Activated CD8-positive, alpha-beta memory T cell treated with anti-CD3 and anti-CD28 coated beads, Interleukin-2, amount 50 U/mL, for 48 hours (primary cell): Measurements from ENCODE around the gene HIBCH.

Experiments used
- DNase-seq: peaks from one replicate; pipeline ENCODE4 v3.0.0-alpha.2; 2020

Gene HIBCH

DNA sequence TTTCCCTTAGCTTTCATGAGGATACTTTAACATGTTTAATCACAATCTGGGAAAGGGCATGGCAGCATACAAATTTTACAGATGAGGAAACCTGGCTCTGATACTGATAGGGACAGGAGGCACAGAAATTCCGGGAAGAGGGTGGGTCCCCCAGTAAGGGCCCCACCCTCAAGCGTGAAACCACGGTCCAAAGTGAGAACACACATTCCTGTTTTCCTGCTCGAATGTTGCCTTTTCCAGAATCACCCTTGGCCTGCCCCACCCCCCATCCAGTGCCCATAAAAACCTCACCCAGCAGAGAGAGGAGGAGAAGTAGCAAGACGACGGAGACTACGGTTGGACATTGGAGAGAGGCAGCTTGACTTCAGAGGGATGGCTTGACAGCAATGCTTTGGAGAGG, 98.2 kb downstream of the HIBCH start:
- no peak for DNase-seq

DNA sequence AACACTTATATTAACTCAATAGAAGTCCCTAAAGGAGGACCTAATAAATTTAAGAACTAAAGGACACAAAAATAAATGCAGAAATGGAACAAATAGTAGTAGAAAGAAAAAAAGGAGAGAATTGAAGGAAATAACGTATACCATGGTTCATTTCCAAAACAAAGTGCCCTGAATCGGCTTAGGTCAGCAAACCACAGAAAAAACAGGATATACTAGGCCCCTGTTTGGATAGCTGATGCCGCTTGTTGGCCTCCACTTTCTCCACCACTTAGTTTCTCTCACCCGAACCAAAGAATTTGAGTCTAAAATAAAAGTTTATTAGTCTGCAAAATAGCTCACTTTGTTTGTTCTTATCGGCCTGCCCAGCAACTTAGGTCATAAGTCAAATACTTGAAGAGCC, 100.4 kb downstream of the HIBCH start:
- no peak for DNase-seq

DNA sequence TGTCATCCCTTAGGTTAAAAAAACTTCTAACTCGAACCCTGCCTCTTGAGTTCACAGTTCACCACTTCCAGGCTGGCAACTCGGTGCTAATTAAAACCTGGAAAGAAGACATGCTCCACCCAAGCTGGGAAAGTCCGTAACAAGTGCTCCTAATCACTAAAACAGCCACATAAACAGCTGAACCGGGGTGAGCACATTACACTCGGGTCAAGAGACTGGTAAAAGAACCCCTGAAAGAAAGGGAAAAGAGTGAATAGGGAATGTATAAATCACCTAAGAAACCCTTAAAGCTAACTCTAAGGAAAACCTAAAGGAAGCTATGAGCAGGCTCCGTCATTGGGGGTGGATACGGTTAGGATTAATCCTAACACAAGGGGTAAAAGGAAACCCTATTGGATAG, 102.0 kb downstream of the HIBCH start:
- no peak for DNase-seq

DNA sequence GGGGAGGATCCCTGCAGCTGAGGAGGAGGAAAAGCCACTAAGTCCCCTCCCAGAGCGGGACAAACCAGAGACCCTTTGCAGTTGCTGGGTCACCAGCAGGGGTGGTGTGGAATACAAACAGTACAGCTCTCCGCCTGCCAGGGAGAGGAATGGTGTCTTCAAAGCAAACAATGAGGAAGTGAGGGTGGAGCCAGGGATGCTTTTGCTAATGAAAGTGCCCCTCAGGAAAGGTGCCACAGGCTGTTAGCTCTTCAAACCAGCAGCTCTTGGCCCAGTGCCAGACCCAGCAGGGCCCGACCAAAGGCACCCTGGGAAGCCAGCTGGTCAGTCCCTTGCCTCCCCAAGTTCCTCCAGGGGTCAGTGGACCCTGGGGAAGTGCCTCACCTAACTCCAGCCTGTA, 102.8 kb downstream of the HIBCH start:
- DNase-seq = no peak

DNA sequence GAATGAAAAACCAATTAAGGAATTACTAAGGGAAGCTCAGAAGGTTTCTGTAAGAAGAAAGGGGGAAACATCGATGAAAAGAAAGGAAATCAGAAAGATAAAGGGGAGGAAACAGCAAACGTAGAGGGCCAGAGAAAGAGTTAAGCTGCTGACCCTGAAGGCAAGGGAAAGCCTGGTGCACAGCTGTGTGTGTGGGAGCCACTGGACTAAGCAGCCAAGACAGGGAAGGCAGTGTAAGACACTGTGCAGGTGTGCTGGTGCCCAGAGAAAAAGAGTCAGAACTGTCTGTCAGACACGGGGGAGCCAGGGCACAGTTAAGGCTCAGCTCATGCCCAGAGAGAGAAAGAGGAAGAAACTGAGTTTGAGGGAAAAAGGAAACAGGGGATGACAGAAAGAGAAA, 104.0 kb downstream of the HIBCH start:
- no peak for DNase-seq

DNA sequence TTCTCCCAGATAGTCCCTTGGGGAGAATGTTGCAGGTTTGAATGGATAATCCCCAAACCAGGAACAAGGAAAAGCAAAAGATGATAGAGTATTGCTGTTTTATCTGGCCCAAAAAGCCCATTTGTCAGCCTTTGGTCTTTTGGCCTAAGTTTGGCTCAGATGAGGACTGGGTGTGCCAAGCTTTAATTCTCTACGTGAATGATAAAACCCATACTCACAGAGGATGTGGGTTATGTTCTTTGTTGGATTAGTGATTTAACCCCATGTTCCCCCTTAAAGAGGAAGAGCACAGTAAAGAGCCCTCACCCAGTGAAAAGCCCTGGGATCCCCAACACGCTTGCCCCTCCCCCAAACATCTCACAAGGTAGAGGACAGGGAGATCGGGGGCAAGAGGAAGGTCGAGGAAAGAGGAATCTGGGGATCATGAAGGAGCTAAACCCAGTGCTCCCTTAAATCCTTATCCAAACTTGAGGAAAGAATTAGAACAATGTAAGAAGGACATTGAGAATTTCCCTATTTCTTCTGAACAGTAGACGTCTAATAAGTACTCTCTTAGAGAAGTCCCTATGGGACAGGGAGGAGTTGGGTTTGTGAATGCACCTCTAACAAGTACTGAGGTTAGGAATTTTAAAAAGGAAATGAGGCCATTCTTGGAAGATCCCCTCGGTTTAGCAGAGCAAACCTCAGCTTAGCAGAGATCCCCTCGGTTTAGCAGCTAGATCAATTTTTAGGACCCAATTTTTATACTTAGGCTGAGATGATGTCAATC, 105.0 kb downstream of the HIBCH start:
- no peak for DNase-seq

DNA sequence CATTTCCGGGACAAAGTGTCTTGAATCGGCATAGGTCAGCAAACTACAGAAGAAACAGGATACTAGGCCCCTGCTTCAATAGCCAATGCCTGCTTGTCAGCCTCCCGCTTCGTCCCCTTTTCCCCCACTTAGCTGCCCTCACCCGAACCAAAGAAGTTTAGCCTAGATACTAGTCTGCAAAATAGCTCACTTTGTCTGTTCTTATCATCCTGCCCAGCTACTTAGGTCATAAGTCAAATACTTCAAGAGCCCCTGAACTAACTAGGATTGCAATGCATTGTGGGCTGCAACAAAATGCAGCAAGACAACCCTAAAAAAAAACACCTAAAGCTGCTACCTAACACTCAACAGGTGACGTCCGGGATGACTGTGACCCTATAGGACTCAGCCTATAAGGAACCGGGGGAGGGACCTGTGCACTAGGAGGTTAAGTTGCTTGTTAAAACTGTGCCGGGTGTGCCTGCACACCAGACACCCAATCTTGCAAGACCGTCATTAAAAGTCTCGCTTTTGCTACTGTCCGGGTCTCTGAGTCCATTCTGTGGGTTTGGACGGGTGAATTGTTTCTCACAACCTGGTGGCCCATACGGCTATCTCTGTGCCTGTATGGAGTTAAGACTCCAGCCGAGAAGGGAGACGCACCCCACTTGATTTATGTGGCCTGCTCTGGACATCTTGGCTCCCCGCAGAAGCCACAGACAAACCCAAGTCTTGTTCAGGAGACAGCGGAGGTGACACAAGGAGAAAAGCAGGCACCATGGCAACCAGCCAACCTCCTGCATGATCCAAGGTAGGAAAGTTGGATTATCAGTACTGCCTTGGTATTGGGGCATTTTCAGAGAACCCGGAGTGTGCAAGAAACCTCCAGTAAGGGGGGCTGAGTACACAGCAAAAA, 105.9 kb downstream of the HIBCH start:
- DNase-seq = no peak

DNA sequence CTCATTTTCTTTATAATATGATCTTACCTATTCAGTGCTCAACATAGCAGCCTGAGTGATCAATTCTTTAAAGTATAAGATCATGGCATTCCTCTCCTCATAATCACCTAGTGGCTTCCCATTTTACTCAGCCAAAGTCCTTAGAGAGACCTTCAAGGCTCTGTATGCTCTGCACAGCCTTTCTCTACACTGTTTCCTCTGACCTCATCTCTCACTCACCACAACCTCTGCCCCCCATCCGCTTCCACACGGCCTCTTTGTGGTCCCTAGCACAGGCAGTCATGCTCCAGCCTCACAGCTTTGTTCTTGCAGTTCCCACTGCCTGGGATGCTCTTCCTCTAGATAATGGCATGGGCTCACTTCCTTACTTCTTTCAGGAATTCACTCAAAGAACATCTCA, 109.2 kb downstream of the HIBCH start:
- no peak for DNase-seq

DNA sequence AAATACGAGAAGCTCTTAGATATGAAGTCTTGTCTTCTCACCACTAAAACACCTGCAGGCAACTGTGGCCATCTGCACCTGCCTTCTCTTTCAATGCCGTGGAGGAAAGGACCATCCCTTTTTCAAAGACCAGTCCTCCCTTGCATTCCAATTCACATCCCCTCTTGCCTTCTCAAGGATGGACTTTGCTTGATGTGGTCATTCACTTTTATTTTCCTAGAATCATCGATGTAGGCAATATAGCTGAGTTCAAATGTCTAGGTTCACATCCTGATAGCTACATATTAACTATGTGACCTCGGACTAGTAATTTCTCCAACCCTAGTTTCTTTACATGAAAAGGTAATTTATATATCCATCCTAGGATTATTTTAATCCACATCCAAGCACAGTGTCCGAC, 110.1 kb downstream of the HIBCH start:
- no peak for DNase-seq

DNA sequence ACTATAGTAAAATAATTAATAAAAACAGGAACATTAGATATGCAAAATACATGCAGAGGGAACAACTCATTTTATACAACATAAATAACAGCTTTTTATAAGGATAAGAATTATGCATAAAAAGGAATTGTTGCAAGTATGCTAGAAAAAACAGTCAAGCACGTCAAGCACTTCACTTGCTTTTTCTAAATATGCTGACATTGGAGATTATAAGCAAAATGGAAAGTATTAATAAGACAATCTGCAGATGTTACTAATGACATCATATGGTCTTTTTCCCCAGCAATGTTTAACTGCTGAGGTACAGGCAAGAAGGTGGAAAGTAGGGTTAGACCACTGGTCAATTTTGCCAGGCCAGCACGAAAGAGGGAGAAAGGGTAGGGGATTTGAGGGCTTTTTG, 111.7 kb downstream of the HIBCH start:
- DNase-seq = no peak

DNA sequence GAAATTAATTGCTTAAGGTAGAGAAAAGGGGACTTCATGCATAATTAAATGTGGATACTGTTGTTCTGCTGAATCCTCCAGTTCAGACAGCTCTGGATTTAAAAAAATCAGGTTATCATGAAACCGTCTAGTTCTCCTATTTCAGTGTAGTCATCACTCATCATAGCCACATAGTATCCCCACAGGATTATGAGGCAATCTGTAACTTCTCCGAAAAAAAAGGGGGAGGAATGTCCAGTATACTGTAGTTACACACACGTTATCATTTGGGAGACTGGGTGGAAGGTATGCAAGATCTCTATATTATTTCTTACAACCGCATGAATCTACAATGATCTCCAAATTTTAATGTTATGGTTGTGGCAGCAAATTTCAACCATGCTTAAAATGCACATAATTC, 114.0 kb downstream of the HIBCH start:
- DNase-seq = no peak

DNA sequence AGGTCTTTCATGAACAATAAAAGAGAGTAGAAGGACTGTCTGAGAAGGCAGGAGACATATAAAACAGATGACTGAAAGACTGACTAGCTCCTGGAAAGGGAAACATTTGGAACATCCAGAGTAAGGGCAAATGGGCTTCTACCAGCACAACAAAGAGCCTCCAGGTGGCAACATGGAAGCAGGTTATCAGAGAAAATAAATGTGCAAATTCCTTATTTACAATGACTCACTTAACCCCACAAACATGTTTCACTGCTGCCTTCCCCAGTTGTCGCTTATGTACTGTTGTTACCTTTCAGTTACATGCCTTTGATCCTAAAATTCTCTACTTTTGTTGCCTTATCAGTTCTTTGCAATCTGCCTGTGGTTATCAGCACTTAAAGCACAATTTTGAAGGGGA, 117.0 kb downstream of the HIBCH start:
- DNase-seq = no peak

DNA sequence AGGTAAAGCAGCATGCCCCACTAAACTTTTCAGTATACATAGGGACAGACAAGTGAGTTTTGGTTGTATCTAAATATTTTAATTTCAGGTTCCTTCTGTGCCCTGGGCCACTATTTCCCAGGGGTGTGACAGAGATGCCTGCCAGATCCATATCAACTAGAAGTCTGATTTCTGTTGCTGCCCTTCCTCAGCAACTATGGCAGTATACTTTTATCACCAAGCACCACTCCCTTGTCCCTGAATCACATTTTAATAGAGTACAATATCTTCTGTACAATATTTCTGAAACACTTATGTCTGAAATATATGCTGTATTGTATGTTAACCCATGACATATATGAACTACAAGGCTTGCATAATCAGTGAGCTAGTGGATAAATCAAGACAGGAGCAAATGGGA, 117.6 kb downstream of the HIBCH start:
- no peak for DNase-seq

DNA sequence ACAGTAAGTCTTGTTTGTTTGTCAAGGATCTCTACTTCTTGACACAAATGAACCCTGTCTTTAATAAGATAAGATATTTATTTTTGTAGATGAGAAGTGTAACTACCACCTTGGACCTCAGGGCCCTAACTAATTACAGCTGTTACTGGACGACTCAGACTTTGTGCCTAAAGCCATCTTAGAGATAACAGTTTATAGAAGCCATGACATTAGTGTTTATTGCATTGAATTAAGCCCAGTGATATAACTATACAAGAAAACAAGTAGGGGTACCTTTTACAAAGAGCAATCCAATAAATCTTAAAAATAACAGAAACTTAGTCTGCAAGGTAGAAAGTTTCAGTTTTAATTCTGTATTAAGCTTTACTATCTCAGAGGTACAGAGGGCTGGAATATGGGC, 119.0 kb downstream of the HIBCH start:
- DNase-seq = no peak

DNA sequence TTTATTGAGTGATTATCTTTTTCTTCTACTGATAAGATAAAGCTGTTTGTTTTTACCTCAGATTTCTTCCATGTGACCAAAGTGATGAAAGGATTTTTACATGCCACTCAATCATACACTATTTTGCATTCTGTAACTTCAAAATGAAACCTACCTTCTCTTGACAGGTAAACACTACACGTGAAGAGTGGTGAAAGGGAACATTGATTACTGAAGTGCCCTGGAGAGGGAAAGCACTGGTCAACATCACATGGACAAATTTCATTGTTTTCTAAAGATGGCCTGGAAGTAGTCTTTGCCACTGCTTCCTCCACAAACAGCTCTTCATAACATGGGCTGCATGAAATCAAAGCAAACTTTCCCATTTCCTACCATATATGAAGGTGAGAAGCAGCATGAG, 120.1 kb downstream of the HIBCH start:
- no peak for DNase-seq

DNA sequence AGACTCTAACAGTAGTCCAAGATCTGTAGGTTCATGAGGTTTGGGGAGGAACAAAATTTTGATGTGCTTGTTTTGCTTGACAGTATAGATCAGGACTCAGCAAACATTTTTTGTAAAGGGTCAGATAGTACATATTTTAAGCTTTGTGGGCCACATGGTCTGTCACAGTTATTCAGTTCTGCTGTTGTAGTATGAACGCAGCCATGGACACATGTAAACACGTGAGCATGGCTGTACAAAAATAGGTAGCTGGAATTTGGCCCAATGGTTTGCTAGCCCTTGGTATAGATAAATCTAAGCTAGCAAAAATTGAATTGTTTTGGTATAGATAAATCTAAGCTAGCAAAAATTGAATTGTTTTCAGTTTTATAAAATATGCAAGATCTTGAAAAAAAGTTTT, 120.5 kb downstream of the HIBCH start:
- no peak for DNase-seq

DNA sequence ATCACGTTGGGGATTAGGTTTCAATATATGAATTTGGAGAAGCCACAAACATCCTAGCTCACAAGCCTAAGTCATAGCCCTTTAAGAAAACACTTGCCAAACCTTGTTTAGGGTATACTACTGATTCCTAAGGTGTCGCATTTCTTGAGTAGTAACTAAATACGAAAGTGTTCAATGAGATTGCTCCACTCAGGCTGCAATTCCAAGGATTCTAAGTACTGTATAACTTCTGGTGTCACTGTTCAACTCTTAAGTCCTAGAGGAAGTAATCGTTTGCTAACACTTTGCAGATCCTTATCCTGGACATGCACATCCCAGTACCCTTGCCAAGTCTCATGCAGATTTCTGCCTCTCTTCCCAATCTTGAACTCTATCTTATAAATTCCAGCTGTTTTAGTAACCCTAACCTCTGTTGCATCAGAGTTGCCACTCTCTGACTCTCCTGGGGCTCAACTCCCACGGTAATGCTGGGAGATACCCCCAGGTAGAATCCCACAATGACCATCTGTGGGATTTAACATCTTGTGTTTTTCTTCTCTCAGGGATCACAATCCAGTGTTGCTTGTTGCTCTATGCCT, 122.4 kb downstream of the HIBCH start:
- DNase-seq = no peak

DNA sequence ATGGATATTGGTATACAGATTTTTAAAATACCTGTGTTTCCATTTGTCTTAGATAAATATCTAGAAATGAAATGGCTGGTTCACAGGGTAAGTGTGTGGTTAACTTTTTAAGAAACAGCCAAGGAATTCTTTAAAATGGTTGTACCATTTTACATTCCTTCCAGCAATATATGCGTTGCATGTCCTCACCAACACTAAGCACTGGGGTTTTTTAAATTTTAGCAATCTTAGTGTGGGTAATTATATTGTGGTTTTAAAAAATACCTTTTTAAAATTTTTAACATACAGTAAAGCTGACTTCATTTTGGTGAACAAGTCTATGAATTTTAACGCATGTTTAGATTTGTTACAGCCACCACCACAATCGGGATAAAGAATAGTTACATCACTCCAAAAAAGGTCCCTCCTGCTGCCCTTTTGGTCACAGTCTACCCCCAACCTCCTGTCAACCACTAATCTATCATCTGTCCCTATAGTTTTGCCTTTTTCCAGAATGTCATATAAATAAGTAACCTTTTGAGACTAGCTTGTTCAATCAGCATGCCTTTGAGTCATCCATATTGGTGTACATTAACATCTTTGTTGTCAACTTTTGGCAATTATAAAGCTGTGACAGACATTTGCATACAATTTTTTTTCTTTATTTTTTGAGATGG, 129.0 kb downstream of the HIBCH start:
- DNase-seq = no peak

DNA sequence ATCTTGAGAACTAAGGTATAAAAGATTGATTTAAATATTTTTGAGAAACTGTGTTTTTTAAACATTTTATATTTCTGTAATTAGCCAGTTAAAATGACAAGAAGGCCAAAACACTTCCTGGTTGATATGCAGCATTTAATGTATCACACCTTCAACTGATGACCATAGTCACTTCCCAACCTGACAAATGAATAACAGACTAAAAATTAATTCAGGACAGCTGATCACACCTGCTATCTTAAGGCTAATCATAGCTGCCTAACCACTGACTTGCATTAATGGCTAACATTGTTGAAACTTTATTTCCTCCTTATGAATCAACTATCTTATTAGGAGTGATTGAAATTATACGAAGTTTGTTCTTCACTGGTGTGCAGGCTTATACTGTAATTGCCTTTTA, 131.3 kb downstream of the HIBCH start:
- DNase-seq = no peak

DNA sequence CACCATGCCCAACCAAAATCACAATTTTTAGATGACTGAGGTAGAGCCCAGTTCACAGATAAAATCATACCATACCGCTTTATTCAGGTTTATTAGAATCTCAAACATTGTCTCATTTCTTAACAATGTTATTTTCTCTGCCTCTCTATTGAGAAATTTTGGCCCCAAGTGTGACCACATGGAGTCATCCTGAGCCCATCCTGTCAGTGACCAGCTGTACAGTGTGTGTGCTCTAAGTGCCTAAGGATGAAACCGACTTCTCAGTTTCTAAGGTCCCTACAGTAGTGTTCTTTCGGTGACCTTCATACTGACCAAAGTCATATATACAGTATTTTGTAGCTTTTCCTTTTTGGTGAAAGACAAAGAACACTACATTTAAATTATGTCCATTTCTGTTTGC, 133.4 kb downstream of the HIBCH start:
- DNase-seq = no peak

DNA sequence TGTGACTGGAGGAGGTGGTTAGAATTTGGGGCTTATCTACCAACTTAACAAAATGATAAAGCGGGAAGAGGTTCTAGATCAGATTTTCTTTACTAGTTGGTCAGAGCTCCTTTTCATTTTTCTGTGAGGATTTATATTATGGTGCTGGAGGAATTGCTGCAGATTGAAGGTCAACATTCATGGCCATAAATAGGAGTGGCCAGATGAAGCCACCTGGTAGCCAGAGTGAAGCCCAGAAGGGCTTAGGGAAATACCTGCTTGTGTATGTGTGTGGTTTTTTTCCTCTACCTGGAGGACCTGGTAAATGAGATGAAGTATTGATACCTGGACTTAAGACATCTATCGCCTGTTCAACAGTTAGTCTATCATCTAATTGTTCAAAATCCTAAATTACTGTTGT, 134.2 kb downstream of the HIBCH start:
- no peak for DNase-seq

DNA sequence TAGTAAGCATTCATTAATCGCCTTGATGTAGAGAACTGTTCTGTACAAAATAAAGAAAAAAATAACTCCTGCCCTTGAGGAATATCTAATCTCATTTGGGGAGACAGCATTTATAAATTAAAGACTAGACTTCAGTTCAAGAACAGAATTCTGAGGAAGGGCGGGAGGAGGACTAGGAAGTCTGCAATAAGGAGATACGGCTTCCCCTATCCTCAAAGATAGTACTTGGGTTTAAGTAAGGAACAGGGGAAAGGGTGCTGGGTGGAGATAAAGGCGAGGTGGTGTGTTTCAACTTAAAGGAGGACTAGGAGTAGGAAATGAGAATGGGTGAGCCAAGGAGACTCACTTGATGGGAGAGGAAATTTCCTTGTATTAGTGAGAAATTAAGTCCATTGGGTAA, 135.2 kb downstream of the HIBCH start:
- DNase-seq = no peak

DNA sequence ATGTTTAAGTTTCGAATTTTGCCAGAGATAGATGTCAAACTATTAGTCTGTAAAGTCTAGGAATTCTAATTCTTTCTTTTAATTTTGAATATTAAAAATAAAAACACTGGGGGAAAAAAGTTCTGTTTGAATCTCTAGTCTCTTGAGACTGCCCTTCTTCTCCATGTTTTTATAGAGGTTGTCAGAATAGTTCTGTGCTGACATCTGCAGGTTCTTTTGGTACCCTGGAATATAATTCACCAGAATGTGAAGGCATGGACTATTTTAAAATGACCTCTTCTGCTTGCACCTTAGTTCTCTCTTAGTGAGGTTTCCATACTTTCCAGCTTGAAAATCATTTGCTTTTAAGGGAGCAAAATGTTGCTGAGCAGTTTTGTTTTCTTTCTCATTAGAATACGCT, 136.1 kb downstream of the HIBCH start:
- DNase-seq = no peak

DNA sequence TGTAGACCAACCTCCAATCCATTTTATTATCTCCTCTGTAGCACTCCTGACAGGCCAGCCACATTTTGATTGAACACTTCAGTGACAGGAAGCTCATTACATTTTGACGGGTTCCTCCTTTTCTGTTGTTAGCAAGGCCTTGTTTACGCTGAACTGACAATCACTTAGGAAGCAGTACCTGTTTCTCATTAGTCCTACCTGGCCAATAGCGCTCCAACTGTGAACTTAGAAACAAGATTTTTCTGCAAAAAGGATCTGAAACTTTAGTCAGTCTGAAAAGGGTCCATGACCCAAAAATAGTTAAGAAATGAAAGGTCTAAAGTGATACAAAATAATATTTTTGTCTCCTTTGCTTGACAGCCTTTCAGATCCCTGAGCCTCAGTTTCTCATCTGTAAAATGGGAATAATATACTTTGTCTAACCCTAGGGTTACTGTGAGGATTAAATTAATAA, 137.5 kb downstream of the HIBCH start:
- DNase-seq = no peak
